ENCODE results near the gene HSD17B4.

DNA sequence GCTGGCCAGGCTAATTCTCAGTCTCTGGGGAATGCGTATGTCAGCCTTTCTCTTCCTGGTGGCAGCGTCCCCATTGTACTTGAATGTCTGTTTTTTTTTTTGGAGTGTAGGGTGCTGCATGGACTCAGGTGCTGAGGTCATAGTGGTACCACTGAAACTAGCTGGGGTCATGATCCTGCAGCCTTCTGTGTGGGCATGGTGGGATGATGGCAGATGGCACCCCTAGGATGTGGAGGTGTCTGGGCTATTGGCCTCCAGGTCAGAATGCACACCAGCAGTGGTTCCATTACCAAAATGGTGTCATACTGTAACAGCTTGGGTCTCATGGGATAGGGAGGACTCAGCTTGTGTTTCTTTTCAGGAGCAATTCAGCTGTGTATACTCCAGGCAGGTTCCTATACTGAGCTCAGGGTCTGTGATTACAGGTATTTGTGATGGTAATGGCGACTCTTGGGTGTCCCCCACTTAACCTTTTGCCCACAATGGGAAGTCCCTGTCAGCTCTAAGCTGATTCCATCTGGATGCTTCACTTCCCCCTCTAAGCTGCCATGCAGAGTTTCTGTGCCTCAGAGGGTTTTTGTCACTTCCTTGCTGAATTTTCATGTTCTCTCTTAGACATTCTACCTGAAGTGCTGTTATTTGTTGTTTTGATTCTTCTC, 17.9 kb downstream of the HSD17B4 start:
- TF ChIP-seq EZH2 (IDR thresholded peaks at IDR 0.05; ENCODE audit: low read depth, unreplicated experiment) (no peak), EZH2phosphoT487 (IDR thresholded peaks at IDR 0.05; ENCODE audit: unreplicated experiment) (no peak), CREB1 (CRISPR knock-in tag; IDR thresholded peaks at IDR 0.05; ENCODE audit: low read depth) (peak; percentile 45; the same call in 1 of the 2 replicates), POLR2AphosphoS5 (IDR thresholded peaks at IDR 0.05; ENCODE audit: low read depth) (peak; percentile 54)
- TF ChIP-seq, protein P1, sequence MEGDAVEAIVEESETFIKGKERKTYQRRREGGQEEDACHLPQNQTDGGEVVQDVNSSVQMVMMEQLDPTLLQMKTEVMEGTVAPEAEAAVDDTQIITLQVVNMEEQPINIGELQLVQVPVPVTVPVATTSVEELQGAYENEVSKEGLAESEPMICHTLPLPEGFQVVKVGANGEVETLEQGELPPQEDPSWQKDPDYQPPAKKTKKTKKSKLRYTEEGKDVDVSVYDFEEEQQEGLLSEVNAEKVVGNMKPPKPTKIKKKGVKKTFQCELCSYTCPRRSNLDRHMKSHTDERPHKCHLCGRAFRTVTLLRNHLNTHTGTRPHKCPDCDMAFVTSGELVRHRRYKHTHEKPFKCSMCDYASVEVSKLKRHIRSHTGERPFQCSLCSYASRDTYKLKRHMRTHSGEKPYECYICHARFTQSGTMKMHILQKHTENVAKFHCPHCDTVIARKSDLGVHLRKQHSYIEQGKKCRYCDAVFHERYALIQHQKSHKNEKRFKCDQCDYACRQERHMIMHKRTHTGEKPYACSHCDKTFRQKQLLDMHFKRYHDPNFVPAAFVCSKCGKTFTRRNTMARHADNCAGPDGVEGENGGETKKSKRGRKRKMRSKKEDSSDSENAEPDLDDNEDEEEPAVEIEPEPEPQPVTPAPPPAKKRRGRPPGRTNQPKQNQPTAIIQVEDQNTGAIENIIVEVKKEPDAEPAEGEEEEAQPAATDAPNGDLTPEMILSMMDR (conservative IDR thresholded peaks at IDR 0.05; ENCODE audit: low read depth in 2 of 2) = no peak
- TF ChIP-seq, protein P2, sequence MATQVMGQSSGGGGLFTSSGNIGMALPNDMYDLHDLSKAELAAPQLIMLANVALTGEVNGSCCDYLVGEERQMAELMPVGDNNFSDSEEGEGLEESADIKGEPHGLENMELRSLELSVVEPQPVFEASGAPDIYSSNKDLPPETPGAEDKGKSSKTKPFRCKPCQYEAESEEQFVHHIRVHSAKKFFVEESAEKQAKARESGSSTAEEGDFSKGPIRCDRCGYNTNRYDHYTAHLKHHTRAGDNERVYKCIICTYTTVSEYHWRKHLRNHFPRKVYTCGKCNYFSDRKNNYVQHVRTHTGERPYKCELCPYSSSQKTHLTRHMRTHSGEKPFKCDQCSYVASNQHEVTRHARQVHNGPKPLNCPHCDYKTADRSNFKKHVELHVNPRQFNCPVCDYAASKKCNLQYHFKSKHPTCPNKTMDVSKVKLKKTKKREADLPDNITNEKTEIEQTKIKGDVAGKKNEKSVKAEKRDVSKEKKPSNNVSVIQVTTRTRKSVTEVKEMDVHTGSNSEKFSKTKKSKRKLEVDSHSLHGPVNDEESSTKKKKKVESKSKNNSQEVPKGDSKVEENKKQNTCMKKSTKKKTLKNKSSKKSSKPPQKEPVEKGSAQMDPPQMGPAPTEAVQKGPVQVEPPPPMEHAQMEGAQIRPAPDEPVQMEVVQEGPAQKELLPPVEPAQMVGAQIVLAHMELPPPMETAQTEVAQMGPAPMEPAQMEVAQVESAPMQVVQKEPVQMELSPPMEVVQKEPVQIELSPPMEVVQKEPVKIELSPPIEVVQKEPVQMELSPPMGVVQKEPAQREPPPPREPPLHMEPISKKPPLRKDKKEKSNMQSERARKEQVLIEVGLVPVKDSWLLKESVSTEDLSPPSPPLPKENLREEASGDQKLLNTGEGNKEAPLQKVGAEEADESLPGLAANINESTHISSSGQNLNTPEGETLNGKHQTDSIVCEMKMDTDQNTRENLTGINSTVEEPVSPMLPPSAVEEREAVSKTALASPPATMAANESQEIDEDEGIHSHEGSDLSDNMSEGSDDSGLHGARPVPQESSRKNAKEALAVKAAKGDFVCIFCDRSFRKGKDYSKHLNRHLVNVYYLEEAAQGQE (IDR thresholded peaks at IDR 0.05; ENCODE audit: unreplicated experiment) = no peak
